MM.1S (cell line): ENCODE results near the gene NTRK1.

Experiments used
- DNase-seq: peaks from one replicate; pipeline ENCODE4 v3.0.0-alpha.2; 2015
- H2AFZ ChIP-seq: fragments of 300-600 bp; sonication (generic); 2 replicates; pipeline ENCODE4 v1.6.0; 2016; ENCODE audit warnings: antibody characterized with exemption, low read length
- H3F3A ChIP-seq: fragments of 300-600 bp; sonication (generic); 2 replicates; pipeline ENCODE4 v1.6.1; 2016; ENCODE audit warnings: mild to moderate bottlenecking, antibody characterized with exemption, low read length, moderate library complexity, mixed read lengths; ENCODE audit not compliant: insufficient read depth
- H3K27ac ChIP-seq: fragments of 300-600 bp; sonication (generic); 2 replicates; pipeline ENCODE4 v1.5.1; 2016; ENCODE audit warnings: mild to moderate bottlenecking, low read length
- H3K27me3 ChIP-seq: fragments of 300-600 bp; sonication (generic); replicated peaks from 2 replicates; pipeline ENCODE4 v1.6.0; 2016; ENCODE audit warnings: low read length; ENCODE audit not compliant: insufficient read depth
- H3K36me3 ChIP-seq: fragments of 300-600 bp; sonication (generic); replicated peaks from 2 replicates; pipeline ENCODE4 v1.6.1; 2016; ENCODE audit warnings: mild to moderate bottlenecking, low read length, mixed read lengths; ENCODE audit not compliant: insufficient read depth
- H3K4me1 ChIP-seq: fragments of 300-600 bp; sonication (generic); 2 replicates; pipeline ENCODE4 v1.6.1; 2016; ENCODE audit warnings: low read length, mixed read lengths
- H3K4me2 ChIP-seq: fragments of 300-600 bp; sonication (generic); 2 replicates; pipeline ENCODE4 v1.6.0; 2016; ENCODE audit warnings: low read depth, low read length
- H3K4me3 ChIP-seq: fragments of 300-600 bp; sonication (generic); 2 replicates; pipeline ENCODE4 v1.5.1; 2016; ENCODE audit warnings: low read length, mixed read lengths
- H3K79me2 ChIP-seq: fragments of 300-600 bp; sonication (generic); 2 replicates; pipeline ENCODE4 v1.6.1; 2016; ENCODE audit warnings: mixed run types, low read length, mixed read lengths
- H3K9ac ChIP-seq: fragments of 300-600 bp; sonication (generic); 2 replicates; pipeline ENCODE4 v1.6.1; 2016; ENCODE audit warnings: low read length, mixed read lengths
- H3K9me2 ChIP-seq: fragments of 300-600 bp; sonication (generic); replicated peaks from 2 replicates; pipeline ENCODE4 v1.6.1; 2016; ENCODE audit warnings: mild to moderate bottlenecking, low read length, mixed read lengths; ENCODE audit not compliant: insufficient read depth
- H3K9me3 ChIP-seq: fragments of 300-600 bp; sonication (generic); replicated peaks from 2 replicates; pipeline ENCODE4 v1.6.1; 2016; ENCODE audit warnings: mild to moderate bottlenecking, low read length, mixed read lengths; ENCODE audit not compliant: insufficient read depth
- H4K20me1 ChIP-seq: fragments of 300-600 bp; sonication (generic); 2 replicates; pipeline ENCODE4 v1.6.1; 2016; ENCODE audit warnings: mild to moderate bottlenecking, low read length, moderate library complexity, mixed read lengths; ENCODE audit not compliant: insufficient read depth
- CTCF ChIP-seq: fragments of 300-600 bp; sonication (generic); IDR thresholded peaks from 2 replicates; pipeline ENCODE4 v1.5.1; 2016; ENCODE audit warnings: antibody characterized with exemption, low read length, mixed read lengths
- EZH2 ChIP-seq: fragments of 300-600 bp; sonication (generic); optimal IDR thresholded peaks from 2 replicates; pipeline ENCODE3; 2017; ENCODE audit warnings: low read depth, mild to moderate bottlenecking, antibody characterized with exemption, low read length, mixed read lengths
- EZH2phosphoT487 ChIP-seq: fragments of 300-600 bp; sonication (generic); IDR thresholded peaks from 2 replicates; pipeline ENCODE4 v1.6.1; 2018; ENCODE audit warnings: antibody characterized with exemption, low read length

Gene NTRK1

DNA sequence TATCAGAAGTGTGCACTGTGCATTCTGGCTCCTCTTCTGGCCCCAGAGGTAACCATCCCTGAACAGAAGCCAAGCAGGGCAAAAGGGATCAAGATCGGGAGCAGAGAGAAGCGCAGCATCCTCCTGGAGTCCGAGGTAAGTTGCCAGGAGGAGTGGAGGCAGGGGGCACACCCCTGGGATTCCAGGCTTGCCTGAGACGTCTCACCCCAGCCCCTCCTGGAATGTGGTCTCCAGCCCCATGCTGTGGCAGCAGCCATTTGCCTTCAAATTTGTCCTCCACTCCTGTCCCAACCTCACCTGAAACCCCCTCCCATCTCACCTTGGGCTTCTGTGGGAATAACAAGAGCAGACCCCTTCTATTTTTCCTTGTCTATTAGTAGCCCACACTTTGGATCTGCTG is 69.8 kb downstream of the NTRK1 start:
- H3K27ac ChIP-seq, result no peak overlapping the region
- no peak for DNase-seq
- H3K9ac ChIP-seq, result no peak overlapping the region
- H3K9me2 ChIP-seq, result no peaks in the 10 kb centered on the region
- H3K36me3 ChIP-seq, result no peaks in the 10 kb centered on the region
- no peak overlapping the region for H2AFZ ChIP-seq
- peaks cover 7% of the 10 kb centered on the region; the same call in 1 of the 2 replicates for H3K4me1 ChIP-seq
- no peaks in the 10 kb centered on the region for H3K9me3 ChIP-seq
- peaks cover 54% of the 10 kb centered on the region for H3K27me3 ChIP-seq
- H3K4me2 ChIP-seq, result no peak overlapping the region
- TF ChIP-seq EZH2phosphoT487, result no peak
- no peak for TF ChIP-seq EZH2
- no peak for TF ChIP-seq CTCF
- H4K20me1 ChIP-seq, result no peaks in the 10 kb centered on the region
- H3K79me2 ChIP-seq, result no peaks in the 10 kb centered on the region
- no peaks in the 10 kb centered on the region for H3F3A ChIP-seq
- H3K4me3 ChIP-seq, result no peak overlapping the region
